Breast epithelium (tissue), 4 donors: ENCODE data around the gene TMEM100. TPM values are rescaled to one million over a fixed set of nuclear protein-coding genes. Genes with fewer than 3 reads are reported as not detected.
A peak's percentile ranks its signal among the peaks of the same experiment; 100 is the strongest.

ENCODE experiments used
- DNase-seq, 2 donors: peaks; one replicate each; pipeline ENCODE4 v3.0.0-alpha.2; 2019; ENCODE audit warnings: low spot score in 2 of 2
- H3K27ac ChIP-seq, 2 donors: fragments of 200-600 bp; sonication (generic) in 1 of 2; one replicate each; pipeline ENCODE4 v1.5.1; 2016 to 2019; ENCODE audit warnings: mild to moderate bottlenecking in 1 of 2
- H3K27me3 ChIP-seq, 2 donors: fragments of 200-600 bp; sonication (generic) in 1 of 2; one replicate each; pipeline versions ENCODE4 v1.5.1 to v1.6.0; 2017 to 2019; ENCODE audit warnings: control low read depth in 1 of 2, mild to moderate bottlenecking in 1 of 2
- H3K36me3 ChIP-seq: fragments of 200-600 bp; one replicate; pipeline ENCODE4 v1.5.1; 2019
- H3K4me1 ChIP-seq, 2 donors: fragments of 200-600 bp; sonication (generic); one replicate each; pipeline ENCODE4 v1.5.1; 2016 to 2019; ENCODE audit warnings: control low read depth in 1 of 2
- H3K4me3 ChIP-seq, 3 donors: fragments of 200-600 bp; sonication (generic); 1 replicate in 2 of 3; 2 replicates in 1 of 3; pipeline ENCODE4 v1.5.1; 2016 to 2019; ENCODE audit warnings: mild to moderate bottlenecking in 3 of 3, moderate library complexity in 2 of 3
- H3K9me3 ChIP-seq, 2 donors: fragments of 200-600 bp; sonication (generic) in 1 of 2; one replicate each; pipeline ENCODE4 v1.5.1; 2016 to 2019; ENCODE audit warnings: control low read depth in 1 of 2
- POLR2A ChIP-seq: fragments of 450-650 bp; IDR thresholded peaks from one replicate; pipeline ENCODE4 v1.6.1; 2016; ENCODE audit warnings: antibody characterized with exemption, mild to moderate bottlenecking, moderate library complexity
- POLR2AphosphoS5 ChIP-seq, 3 donors: sonication (generic); formaldehyde crosslinking; IDR thresholded peaks; one replicate each; pipeline ENCODE4 v1.6.1; 2017; ENCODE audit warnings: antibody characterized with exemption in 3 of 3
- intact Hi-C: fragments of 100-400 bp; cut with DNase I; formaldehyde crosslinking; loops from one replicate; pipeline ENCODE4 v1.15.1; 2023; ENCODE audit warnings: low total_unique reads
- total RNA-seq, 3 donors: library from RNA; depleted of rRNA; stranded (reverse); fragments of >200 nt; gene quantifications; one replicate each; pipeline ENCODE4 v1.1.0, GENCODE V29; 2016
- TF ChIP-seq, protein P1 (sequence below), 3 donors: fragments of 450-650 bp; IDR thresholded peaks; one replicate each; pipeline ENCODE4 v1.5.1; 2016 to 2017; ENCODE audit warnings: antibody characterized with exemption in 3 of 3, mild to moderate bottlenecking in 3 of 3, moderate library complexity in 3 of 3

TMEM100 gene
- total RNA-seq, 3 donors from 2014 or later: 6.7 to 27.2 (median 20.3) TPM

DNA sequence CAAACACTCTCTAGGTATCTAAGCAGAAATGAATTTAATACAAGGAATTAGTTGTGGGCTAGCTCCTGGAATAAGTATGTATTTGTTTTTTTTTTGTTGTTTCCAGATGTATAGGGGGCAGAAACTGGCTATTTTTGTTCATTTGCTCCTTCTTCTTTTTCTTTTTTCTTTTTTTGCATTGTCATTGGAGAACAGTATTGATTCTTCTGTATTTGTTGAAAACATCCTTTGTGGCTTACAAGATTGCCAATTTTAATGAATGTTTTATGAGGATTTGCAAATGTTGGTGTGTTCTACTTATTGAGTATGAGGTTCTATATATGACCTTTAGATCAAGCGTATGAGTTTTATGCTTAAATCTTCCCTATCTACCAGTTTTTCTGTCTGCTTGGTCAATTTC lies 22.6 kb upstream of the TMEM100 start:
- intact Hi-C loops: no loop called here
- H3K4me1 ChIP-seq: no peaks in the 10 kb centered on the region
- H3K27ac ChIP-seq: no peak overlapping the region
- no peaks in the 10 kb centered on the region for H3K36me3 ChIP-seq
- H3K9me3 ChIP-seq: no peaks in the 10 kb centered on the region
- DNase-seq: no peak
- no peak overlapping the region for H3K4me3 ChIP-seq
- no peak for TF ChIP-seq POLR2A
- TF ChIP-seq, protein P1, sequence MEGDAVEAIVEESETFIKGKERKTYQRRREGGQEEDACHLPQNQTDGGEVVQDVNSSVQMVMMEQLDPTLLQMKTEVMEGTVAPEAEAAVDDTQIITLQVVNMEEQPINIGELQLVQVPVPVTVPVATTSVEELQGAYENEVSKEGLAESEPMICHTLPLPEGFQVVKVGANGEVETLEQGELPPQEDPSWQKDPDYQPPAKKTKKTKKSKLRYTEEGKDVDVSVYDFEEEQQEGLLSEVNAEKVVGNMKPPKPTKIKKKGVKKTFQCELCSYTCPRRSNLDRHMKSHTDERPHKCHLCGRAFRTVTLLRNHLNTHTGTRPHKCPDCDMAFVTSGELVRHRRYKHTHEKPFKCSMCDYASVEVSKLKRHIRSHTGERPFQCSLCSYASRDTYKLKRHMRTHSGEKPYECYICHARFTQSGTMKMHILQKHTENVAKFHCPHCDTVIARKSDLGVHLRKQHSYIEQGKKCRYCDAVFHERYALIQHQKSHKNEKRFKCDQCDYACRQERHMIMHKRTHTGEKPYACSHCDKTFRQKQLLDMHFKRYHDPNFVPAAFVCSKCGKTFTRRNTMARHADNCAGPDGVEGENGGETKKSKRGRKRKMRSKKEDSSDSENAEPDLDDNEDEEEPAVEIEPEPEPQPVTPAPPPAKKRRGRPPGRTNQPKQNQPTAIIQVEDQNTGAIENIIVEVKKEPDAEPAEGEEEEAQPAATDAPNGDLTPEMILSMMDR (IDR thresholded peaks at IDR 0.05): no peak
- TF ChIP-seq POLR2AphosphoS5 (IDR thresholded peaks at IDR 0.05): no peak
- no peaks in the 10 kb centered on the region for H3K27me3 ChIP-seq

- peak overlapping the region in 1 of 2 donors; percentile 45 for H3K27ac ChIP-seq
- no peaks in the 10 kb centered on the region for H3K27me3 ChIP-seq
- intact Hi-C loops: no loop called here
- no peaks in the 10 kb centered on the region for H3K9me3 ChIP-seq
- no peaks in the 10 kb centered on the region for H3K36me3 ChIP-seq
- peak; percentile 61 to 64 for DNase-seq
- H3K4me3 ChIP-seq: no peak overlapping the region
- no peaks in the 10 kb centered on the region for H3K4me1 ChIP-seq
- no peak for TF ChIP-seq POLR2AphosphoS5 (IDR thresholded peaks at IDR 0.05)
- TF ChIP-seq, protein P1 (IDR thresholded peaks at IDR 0.05): no peak
- TF ChIP-seq POLR2A: no peak
These were observed 20.5 kb upstream of the TMEM100 start for GRCh38 chr17:55743103-55743679.

- TF ChIP-seq POLR2AphosphoS5 (IDR thresholded peaks at IDR 0.05) (no peak), POLR2A (no peak)
- TF ChIP-seq, protein P1 (IDR thresholded peaks at IDR 0.05): no peak
- no peaks in the 10 kb centered on the region for H3K9me3 ChIP-seq
- DNase-seq: no peak
- intact Hi-C loops: no loop called here
- peak overlapping the region in 1 of 2 donors; percentile 45 for H3K27ac ChIP-seq
- no peaks in the 10 kb centered on the region for H3K4me1 ChIP-seq
- H3K36me3 ChIP-seq: no peaks in the 10 kb centered on the region
- H3K27me3 ChIP-seq: no peaks in the 10 kb centered on the region
- H3K4me3 ChIP-seq: no peak overlapping the region
These were observed 19.8 kb upstream of the TMEM100 start for GRCh38 chr17:55742272-55743102.

GRCh38 chr17:55741356-55741700 lies 18.7 kb upstream of the TMEM100 start:
- Histone ChIP-seq H3K27me3 (no peaks in the 10 kb centered on the region), H3K27ac (no peak overlapping the region), H3K4me3 (no peak overlapping the region), H3K36me3 (no peaks in the 10 kb centered on the region), H3K4me1 (no peaks in the 10 kb centered on the region), H3K9me3 (no peaks in the 10 kb centered on the region)
- TF ChIP-seq, protein P1 (IDR thresholded peaks at IDR 0.05): no peak
- no peak for TF ChIP-seq POLR2AphosphoS5 (IDR thresholded peaks at IDR 0.05)
- no peak for TF ChIP-seq POLR2A
- no peak for DNase-seq
- intact Hi-C loops: no loop called here
